Lower leg skin (tissue), 4 donors: Measurements from ENCODE around the gene MATN4. TPM values are rescaled to one million over a fixed set of nuclear protein-coding genes. Genes with fewer than 3 reads are reported as not detected.

Experiments used
- DNase-seq, 2 donors: peaks; one replicate each; pipeline ENCODE4 v3.0.0-alpha.2; 2019; ENCODE audit warnings: low spot score in 2 of 2
- H3K4me3 ChIP-seq: fragments of 200-600 bp; sonication (generic); 2 replicates; pipeline ENCODE4 v1.5.1; 2017; ENCODE audit warnings: mild to moderate bottlenecking, low read depth; ENCODE audit not compliant: poor library complexity, severe bottlenecking
- POLR2A ChIP-seq, 2 donors: fragments of 450-650 bp; IDR thresholded peaks; one replicate each; pipeline ENCODE4 v1.6.1; 2016 to 2017; ENCODE audit warnings: antibody characterized with exemption in 2 of 2, mild to moderate bottlenecking in 1 of 2, moderate library complexity in 1 of 2
- WGBS, 2 donors: methylation state at CpG; one replicate each; pipeline ENCODE4 v1.1.5; 2018; 5-methylcytosine and 5-hydroxymethylcytosine counted together
- intact Hi-C: fragments of 100-400 bp; cut with DNase I; formaldehyde crosslinking; loops from one replicate; pipeline ENCODE4 v1.15.0; 2023; ENCODE audit warnings: low total_unique reads
- total RNA-seq, 4 donors: library from RNA; depleted of rRNA; stranded (reverse); fragments of >200 nt; gene quantifications; one replicate each; pipeline ENCODE4 v1.1.0, GENCODE V29; 2016
- TF ChIP-seq, protein P1 (sequence below), 3 donors: fragments of 450-650 bp; IDR thresholded peaks; one replicate each; pipeline ENCODE4 v1.5.1; 2016; ENCODE audit warnings: antibody characterized with exemption in 3 of 3, mild to moderate bottlenecking in 3 of 3, moderate library complexity in 2 of 3

Gene MATN4
- total RNA-seq, 4 donors from 2014 or later, result 0.61 to 4.5 (median 1.8) TPM

DNA sequence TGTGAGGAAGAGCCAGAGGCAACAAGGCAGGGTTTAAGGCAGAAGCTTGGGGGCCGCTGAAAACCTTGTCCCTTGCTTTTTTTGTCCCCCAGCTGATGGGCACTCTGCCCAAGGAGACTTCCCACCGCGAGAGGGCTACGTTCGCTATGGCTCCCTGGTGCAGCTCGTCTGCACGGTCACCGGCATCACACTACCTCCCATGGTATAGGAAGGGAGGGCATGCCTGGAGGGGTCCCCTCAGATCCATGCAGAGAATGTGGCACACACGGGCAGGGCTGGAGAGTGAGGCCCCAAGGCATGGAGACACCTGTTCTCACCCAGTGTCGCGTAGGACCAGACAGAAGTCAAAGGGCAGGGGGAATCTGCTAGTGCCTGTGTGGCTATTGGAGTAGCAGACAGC lies 5.8 kb upstream of the MATN4 start:
- DNase-seq, result no peak
- 79 to 87% methylated on average over 11 of the region's 11 CpGs for WGBS, 2 donors
- TF ChIP-seq, protein P1, sequence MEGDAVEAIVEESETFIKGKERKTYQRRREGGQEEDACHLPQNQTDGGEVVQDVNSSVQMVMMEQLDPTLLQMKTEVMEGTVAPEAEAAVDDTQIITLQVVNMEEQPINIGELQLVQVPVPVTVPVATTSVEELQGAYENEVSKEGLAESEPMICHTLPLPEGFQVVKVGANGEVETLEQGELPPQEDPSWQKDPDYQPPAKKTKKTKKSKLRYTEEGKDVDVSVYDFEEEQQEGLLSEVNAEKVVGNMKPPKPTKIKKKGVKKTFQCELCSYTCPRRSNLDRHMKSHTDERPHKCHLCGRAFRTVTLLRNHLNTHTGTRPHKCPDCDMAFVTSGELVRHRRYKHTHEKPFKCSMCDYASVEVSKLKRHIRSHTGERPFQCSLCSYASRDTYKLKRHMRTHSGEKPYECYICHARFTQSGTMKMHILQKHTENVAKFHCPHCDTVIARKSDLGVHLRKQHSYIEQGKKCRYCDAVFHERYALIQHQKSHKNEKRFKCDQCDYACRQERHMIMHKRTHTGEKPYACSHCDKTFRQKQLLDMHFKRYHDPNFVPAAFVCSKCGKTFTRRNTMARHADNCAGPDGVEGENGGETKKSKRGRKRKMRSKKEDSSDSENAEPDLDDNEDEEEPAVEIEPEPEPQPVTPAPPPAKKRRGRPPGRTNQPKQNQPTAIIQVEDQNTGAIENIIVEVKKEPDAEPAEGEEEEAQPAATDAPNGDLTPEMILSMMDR (IDR thresholded peaks at IDR 0.05), result no peak
- no peak for TF ChIP-seq POLR2A (IDR thresholded peaks at IDR 0.05)
- intact Hi-C loops, result loop anchor here (5.0 to 10.0 kb wide), 2 partner anchors 272 to 451 kb away; no protein-coding TSS in a partner anchor
- H3K4me3 ChIP-seq, result no peak overlapping the region

DNA sequence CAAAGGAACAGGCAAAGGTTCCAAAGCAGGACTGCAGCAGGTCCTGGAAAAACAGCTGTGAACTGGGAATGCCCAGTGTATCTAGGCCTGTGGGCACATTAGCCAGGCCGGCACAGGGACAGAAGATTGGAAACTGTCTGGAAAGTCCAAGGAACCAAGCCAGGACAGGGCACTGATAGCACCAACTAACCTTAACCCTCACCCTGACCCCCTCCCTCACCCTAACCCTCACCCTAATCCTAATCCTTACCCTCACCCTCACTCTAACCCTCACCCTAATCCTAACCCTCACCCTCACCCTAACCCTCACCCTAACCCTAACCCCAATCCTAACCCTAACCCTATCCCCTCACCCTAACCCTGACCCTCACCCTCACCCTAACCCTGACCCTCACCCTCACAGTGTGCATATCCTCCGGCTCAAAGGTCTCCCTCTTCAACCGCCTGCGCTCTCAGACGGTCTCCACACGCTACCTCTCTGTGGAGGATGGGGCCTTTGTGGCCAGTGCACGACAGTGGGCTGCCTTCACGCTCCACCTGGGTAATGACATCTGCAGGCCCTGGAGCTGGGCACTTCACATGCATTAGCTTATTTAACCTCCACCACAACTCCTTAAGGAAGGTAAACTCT lies 5.1 kb upstream of the MATN4 start:
- TF ChIP-seq POLR2A (IDR thresholded peaks at IDR 0.05), result no peak
- TF ChIP-seq, protein P1 (IDR thresholded peaks at IDR 0.05), result no peak
- WGBS, 2 donors, result 95 to 96% methylated on average over 8 of the region's 8 CpGs
- intact Hi-C loops, result loop anchor here (5.0 to 10.0 kb wide), 2 partner anchors 271 to 452 kb away; no protein-coding TSS in a partner anchor
- no peak for DNase-seq
- no peak overlapping the region for H3K4me3 ChIP-seq

DNA sequence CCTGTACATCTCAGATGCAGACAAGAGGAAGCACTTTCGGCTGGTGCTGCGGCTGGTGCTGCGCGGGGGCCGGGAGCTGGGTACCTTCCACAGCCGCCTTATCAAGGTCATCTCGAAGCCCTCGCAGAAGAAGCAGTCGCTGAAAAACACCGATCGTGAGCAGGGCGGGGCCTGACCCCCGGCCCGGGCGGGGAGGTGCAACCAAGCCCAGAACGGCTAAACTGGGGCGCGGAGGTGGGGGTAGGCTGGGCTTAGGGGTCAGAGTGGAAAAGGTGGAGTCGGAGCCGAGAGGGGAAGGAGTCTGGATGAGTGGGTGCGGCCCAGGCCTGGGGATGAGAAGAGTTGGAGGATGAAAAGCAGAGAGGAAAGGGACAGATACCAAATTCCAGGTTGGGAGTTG lies 4.1 kb upstream of the MATN4 start:
- H3K4me3 ChIP-seq, result no peak overlapping the region
- TF ChIP-seq, protein P1 (IDR thresholded peaks at IDR 0.05), result no peak
- TF ChIP-seq POLR2A (IDR thresholded peaks at IDR 0.05), result no peak
- WGBS, 2 donors, result 74 to 75% methylated on average over 20 to 21 of the region's 21 CpGs
- no peak for DNase-seq
- intact Hi-C loops, result loop anchor here (5.0 to 10.0 kb wide), 2 partner anchors 270 to 453 kb away; no protein-coding TSS in a partner anchor

DNA sequence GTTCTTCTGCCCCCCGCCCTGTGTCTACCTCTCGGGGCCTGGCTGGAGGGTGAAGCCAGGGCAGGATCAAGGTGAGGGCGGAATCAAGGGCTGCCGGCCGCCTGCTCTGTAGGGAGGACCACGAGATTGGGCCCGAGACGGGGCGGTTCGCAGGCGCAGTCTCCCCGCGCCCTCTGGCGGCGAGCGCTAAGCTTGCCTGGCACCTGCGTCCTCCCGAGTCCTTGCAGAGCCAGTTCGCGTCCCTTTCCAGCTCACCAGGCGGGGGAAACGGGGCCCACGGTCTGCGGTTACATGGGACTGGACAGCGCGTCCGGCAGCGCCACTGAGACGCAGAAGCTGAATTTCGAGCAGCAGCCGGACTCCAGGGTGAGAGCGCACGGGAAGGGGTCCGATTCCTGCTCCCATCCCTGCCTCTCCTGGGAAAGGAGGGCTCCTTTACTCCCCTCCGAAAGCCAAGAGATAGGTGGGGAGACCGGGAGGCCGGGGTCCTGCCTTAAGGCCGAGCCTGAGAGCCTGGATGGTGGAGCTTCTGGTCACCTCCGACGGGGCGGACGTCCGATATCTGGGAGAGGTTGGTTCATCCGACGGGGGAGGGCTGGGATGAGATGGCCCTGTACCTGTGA lies 3.6 kb upstream of the MATN4 start:
- TF ChIP-seq, protein P1 (IDR thresholded peaks at IDR 0.05), result peak in 1 of 3 donors; percentile 34
- TF ChIP-seq POLR2A (IDR thresholded peaks at IDR 0.05), result no peak
- H3K4me3 ChIP-seq, result no peak overlapping the region
- WGBS, 2 donors, result 21 to 28% methylated on average over 32 to 45 of the region's 45 CpGs
- peak in 1 of 2 donors; percentile 92 for DNase-seq
- intact Hi-C loops, result loop anchor here (5.0 to 10.0 kb wide), 2 partner anchors 269 to 453 kb away; no protein-coding TSS in a partner anchor

DNA sequence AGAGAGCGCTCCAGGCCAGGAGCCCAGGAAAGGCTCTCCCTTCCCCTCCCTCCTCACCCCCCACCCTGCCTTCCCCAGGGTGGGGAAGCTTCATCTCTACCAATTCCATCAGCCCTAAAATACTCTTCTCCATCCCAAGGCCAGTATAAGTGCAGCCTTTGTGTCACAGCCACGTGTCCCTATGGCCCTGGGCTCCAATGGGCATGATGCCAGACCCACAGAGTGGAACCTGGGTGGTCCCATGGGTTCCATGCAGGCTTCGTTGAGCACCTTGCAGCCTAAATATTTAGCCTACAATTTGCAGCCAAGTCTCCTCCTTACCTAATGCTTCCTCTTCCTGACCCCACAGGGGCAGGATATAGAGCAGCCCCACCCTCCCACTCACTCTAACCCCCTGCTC lies 976 bp upstream of the MATN4 start:
- WGBS, 2 donors, result 56 to 59% methylated on average over 3 of the region's 3 CpGs
- TF ChIP-seq, protein P1 (IDR thresholded peaks at IDR 0.05), result no peak
- no peak for TF ChIP-seq POLR2A (IDR thresholded peaks at IDR 0.05)
- H3K4me3 ChIP-seq, result no peak overlapping the region
- no peak for DNase-seq
- intact Hi-C loops, result no loop called here
